RWPE2 (cell line): ENCODE measurements around the gene BMAL1.
A peak's percentile ranks its signal among the peaks of the same experiment; 100 is the strongest.

ENCODE experiments used
- ATAC-seq: fragments of 200-7000 bp; cut with Tn5 transposase; 3 replicates; pipeline ENCODE4 v1.9.1; 2021; ENCODE audit warnings: low read depth
- DNase-seq: peaks from one replicate; pipeline ENCODE4 v3.0.0-alpha.2; 2020; ENCODE audit warnings: low spot score
- H3K27ac ChIP-seq: fragments of 450-650 bp; 2 replicates; pipeline ENCODE4 v1.5.1; 2017; ENCODE audit warnings: mild to moderate bottlenecking; ENCODE audit not compliant: poor library complexity, severe bottlenecking
- H3K27me3 ChIP-seq: fragments of 250-450 bp; sonication (Bioruptor Pico); 2 replicates; pipeline ENCODE4 v1.5.1; 2021; ENCODE audit warnings: mild to moderate bottlenecking, moderate library complexity; ENCODE audit not compliant: insufficient read depth, poor library complexity, severe bottlenecking
- H3K36me3 ChIP-seq: fragments of 250-450 bp; sonication (Bioruptor Pico); 2 replicates; pipeline ENCODE4 v1.5.1; 2020; ENCODE audit warnings: low read depth, mild to moderate bottlenecking, moderate library complexity
- H3K4me1 ChIP-seq: fragments of 250-450 bp; sonication (Bioruptor Pico); 2 replicates; pipeline ENCODE4 v1.5.1; 2021; ENCODE audit warnings: mild to moderate bottlenecking, moderate library complexity; ENCODE audit not compliant: insufficient read depth, poor library complexity, severe bottlenecking
- H3K4me3 ChIP-seq: fragments of 250-450 bp; sonication (Bioruptor Pico); 2 replicates; pipeline ENCODE4 v1.5.1; 2021; ENCODE audit warnings: mild to moderate bottlenecking, moderate library complexity; ENCODE audit not compliant: severe bottlenecking
- H3K9me3 ChIP-seq: fragments of 250-450 bp; sonication (Bioruptor Pico); 2 replicates; pipeline ENCODE4 v1.5.1; 2021; ENCODE audit warnings: mild to moderate bottlenecking, moderate library complexity; ENCODE audit not compliant: severe bottlenecking
- CTCF ChIP-seq: fragments of 450-650 bp; IDR thresholded peaks from one replicate; pipeline ENCODE4 v1.5.1; 2017; ENCODE audit warnings: mild to moderate bottlenecking, moderate library complexity; ENCODE audit not compliant: poor library complexity, severe bottlenecking

Gene BMAL1

GRCh38 chr11:13334034-13334786 lies 56.6 kb downstream of the BMAL1 start:
- TF ChIP-seq CTCF = no peak
- no peaks in the 10 kb centered on the region for H3K9me3 ChIP-seq
- no peaks in the 10 kb centered on the region for H3K27me3 ChIP-seq
- H3K4me1 ChIP-seq = peaks cover 76% of the 10 kb centered on the region
- DNase-seq (no peak), ATAC-seq (no peak)
- H3K36me3 ChIP-seq = no peaks in the 10 kb centered on the region
- peak overlapping the region; percentile 89 for H3K27ac ChIP-seq
- H3K4me3 ChIP-seq = no peak overlapping the region

DNA sequence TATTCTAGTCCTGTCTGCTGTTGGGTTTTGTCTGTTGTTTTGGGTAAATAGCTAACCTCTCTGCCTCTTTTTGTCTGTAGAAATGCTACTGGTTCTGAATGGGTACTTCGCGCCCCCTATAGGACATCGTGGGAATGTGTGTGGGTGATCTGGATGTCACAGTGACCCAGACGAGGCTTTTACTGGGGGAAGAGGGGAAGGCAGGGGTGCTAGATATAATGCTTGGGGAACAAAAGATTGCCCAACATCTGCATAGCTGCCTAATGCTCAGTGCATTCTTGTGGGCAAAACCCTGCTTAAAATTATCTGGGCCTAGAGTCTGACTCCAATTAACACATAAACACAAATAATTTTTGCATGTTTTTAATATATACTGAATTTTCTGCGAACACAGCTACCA lies 57.7 kb downstream of the BMAL1 start:
- peaks cover 72% of the 10 kb centered on the region for H3K4me1 ChIP-seq
- no peak overlapping the region for H3K4me3 ChIP-seq
- H3K27ac ChIP-seq = peak overlapping the region; percentile 89
- no peaks in the 10 kb centered on the region for H3K27me3 ChIP-seq
- DNase-seq = no peak
- TF ChIP-seq CTCF = peak; percentile 88
- no peaks in the 10 kb centered on the region for H3K9me3 ChIP-seq
- ATAC-seq = no peak
- H3K36me3 ChIP-seq = no peaks in the 10 kb centered on the region

- H3K27ac ChIP-seq = peak overlapping the region; percentile 89
- H3K9me3 ChIP-seq = no peaks in the 10 kb centered on the region
- H3K4me1 ChIP-seq = peaks cover 72% of the 10 kb centered on the region
- ATAC-seq (no peak), DNase-seq (no peak)
- no peak overlapping the region for H3K4me3 ChIP-seq
- TF ChIP-seq CTCF = no peak
- no peaks in the 10 kb centered on the region for H3K27me3 ChIP-seq
- H3K36me3 ChIP-seq = no peaks in the 10 kb centered on the region
Measured at GRCh38 chr11:13336246-13336878, 58.8 kb downstream of the BMAL1 start.

DNA sequence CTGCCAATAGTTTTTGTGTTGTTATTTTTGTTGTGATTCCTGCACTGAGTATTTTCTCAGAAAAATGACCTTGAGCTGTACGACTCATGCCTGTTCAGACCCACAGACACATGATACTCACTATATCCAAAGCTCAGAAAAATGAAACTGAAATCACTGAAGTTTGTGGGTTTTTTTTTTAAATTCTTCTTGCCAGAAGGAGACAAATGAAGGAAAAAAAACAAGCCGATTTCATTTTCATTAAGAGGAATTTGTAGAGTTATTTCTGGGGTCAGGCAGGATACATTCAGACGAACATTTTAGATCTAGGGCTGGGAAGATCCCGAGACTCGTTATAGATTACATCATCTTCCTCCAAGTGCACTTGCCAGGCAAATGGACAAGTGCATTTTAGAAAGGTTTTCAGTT lies 60.4 kb downstream of the BMAL1 start:
- peaks cover 59% of the 10 kb centered on the region for H3K4me1 ChIP-seq
- no peak for TF ChIP-seq CTCF
- ATAC-seq = no peak; the same call in 2 of the 3 replicates

More for the DNA sequence above, 60.4 kb downstream of the BMAL1 start:
- Histone ChIP-seq H3K9me3 (no peaks in the 10 kb centered on the region), H3K27me3 (no peaks in the 10 kb centered on the region), H3K4me3 (peak overlapping the region; percentile 14), H3K27ac (peak overlapping the region; percentile 89), H3K36me3 (no peaks in the 10 kb centered on the region)
- DNase-seq = no peak
